GM12875 (cell line): ENCODE results near the gene FGGY.

Experiments used
- H3K4me3 ChIP-seq: one replicate; pipeline ENCODE4 v1.5.1; 2011; ENCODE audit warnings: low read depth, low read length, control low read depth
- CTCF ChIP-seq: IDR thresholded peaks from 2 replicates; pipeline ENCODE4 v1.5.1; 2011; ENCODE audit warnings: low read depth, mild to moderate bottlenecking, control low read depth, inconsistent platforms, low read length, moderate library complexity, borderline replicate concordance; ENCODE audit not compliant: insufficient read depth

Gene FGGY

GRCh38 chr1:59680044-59680443, 383.1 kb downstream of the FGGY start:
- TF ChIP-seq CTCF, result no peak
- no peak overlapping the region for H3K4me3 ChIP-seq

- no peak overlapping the region for H3K4me3 ChIP-seq
- no peak for TF ChIP-seq CTCF
These were observed 385.6 kb downstream of the FGGY start for GRCh38 chr1:59682396-59683080.

- no peak overlapping the region for H3K4me3 ChIP-seq
- TF ChIP-seq CTCF, result no peak
These were observed 386.3 kb downstream of the FGGY start for GRCh38 chr1:59683197-59683596.

GRCh38 chr1:59684698-59685097, 387.8 kb downstream of the FGGY start:
- no peak for TF ChIP-seq CTCF
- H3K4me3 ChIP-seq, result no peak overlapping the region

- no peak for TF ChIP-seq CTCF
These were observed 388.2 kb downstream of the FGGY start for GRCh38 chr1:59685101-59685500.

GRCh38 chr1:59685666-59686065, 388.8 kb downstream of the FGGY start:
- TF ChIP-seq CTCF, result no peak
- no peak overlapping the region for H3K4me3 ChIP-seq

More at GRCh38 chr1:59685101-59685500, 388.2 kb downstream of the FGGY start:
- no peak overlapping the region for H3K4me3 ChIP-seq

- no peak overlapping the region for H3K4me3 ChIP-seq
- TF ChIP-seq CTCF, result no peak
These were observed 389.3 kb downstream of the FGGY start for GRCh38 chr1:59686170-59686569.
